Loucy (cell line): Measurements from ENCODE around the gene MSL3.

Experiments used
- H2AFZ ChIP-seq: fragments of 200-600 bp; sonication (generic); 2 replicates; pipeline ENCODE4 v1.6.0; 2016; ENCODE audit warnings: antibody characterized with exemption, mild to moderate bottlenecking, low read length, moderate library complexity
- H3F3A ChIP-seq: fragments of 200-600 bp; 2 replicates; pipeline ENCODE4 v1.6.0; 2016; ENCODE audit warnings: antibody characterized with exemption, low read depth, mild to moderate bottlenecking
- H3K27me3 ChIP-seq: fragments of 200-600 bp; sonication (generic); 2 replicates; pipeline ENCODE4 v1.6.1; 2014; ENCODE audit warnings: low read length, mild to moderate bottlenecking; ENCODE audit not compliant: insufficient read depth, poor library complexity, severe bottlenecking
- H3K36me3 ChIP-seq: fragments of 200-600 bp; sonication (generic); 2 replicates; pipeline ENCODE4 v1.6.1; 2016; ENCODE audit warnings: low read length; ENCODE audit not compliant: insufficient read depth
- H3K4me1 ChIP-seq: fragments of 200-600 bp; sonication (generic); 2 replicates; pipeline ENCODE4 v1.5.1; 2014; ENCODE audit warnings: low read length, mild to moderate bottlenecking; ENCODE audit not compliant: insufficient read depth, poor library complexity, severe bottlenecking
- H3K4me2 ChIP-seq: fragments of 200-600 bp; sonication (generic); 2 replicates; pipeline ENCODE4 v1.6.0; 2014; ENCODE audit warnings: antibody characterized with exemption, low read length, low read depth, mild to moderate bottlenecking; ENCODE audit not compliant: poor library complexity, severe bottlenecking
- H3K4me3 ChIP-seq: fragments of 200-600 bp; sonication (generic); 2 replicates; pipeline ENCODE4 v1.5.1; 2014; ENCODE audit warnings: low read length, mild to moderate bottlenecking, mixed read lengths; ENCODE audit not compliant: poor library complexity, severe bottlenecking
- H3K79me2 ChIP-seq: fragments of 200-600 bp; sonication (generic); 2 replicates; pipeline ENCODE4 v1.6.1; 2014; ENCODE audit warnings: low read length; ENCODE audit not compliant: insufficient read depth
- H3K9ac ChIP-seq: fragments of 200-600 bp; sonication (generic); 2 replicates; pipeline ENCODE4 v1.6.0; 2014; ENCODE audit warnings: mild to moderate bottlenecking, low read depth, low read length, moderate library complexity; ENCODE audit not compliant: poor library complexity, severe bottlenecking
- H3K9me2 ChIP-seq: fragments of 200-600 bp; sonication (generic); replicated peaks from 2 replicates; pipeline ENCODE4 v1.6.1; 2016; ENCODE audit warnings: low read depth, low read length, mixed read lengths
- H3K9me3 ChIP-seq: fragments of 200-600 bp; sonication (generic); 2 replicates; pipeline ENCODE4 v1.6.1; 2014; ENCODE audit warnings: mild to moderate bottlenecking, antibody characterized with exemption, low read length, low read depth; ENCODE audit not compliant: insufficient read depth
- H4K20me1 ChIP-seq: fragments of 200-600 bp; sonication (generic); 2 replicates; pipeline ENCODE4 v1.6.0; 2014; ENCODE audit warnings: antibody characterized with exemption, low read length, mild to moderate bottlenecking; ENCODE audit not compliant: insufficient read depth, poor library complexity, severe bottlenecking
- CTCF ChIP-seq: fragments of 200-600 bp; sonication (generic); conservative IDR thresholded peaks from 2 replicates; pipeline ENCODE4 v1.5.1; 2014; ENCODE audit warnings: mild to moderate bottlenecking, antibody characterized with exemption, low read length
- EZH2phosphoT487 ChIP-seq: fragments of 200-600 bp; IDR thresholded peaks from 2 replicates; pipeline ENCODE4 v1.6.1; 2018; ENCODE audit warnings: antibody characterized with exemption, mild to moderate bottlenecking, moderate library complexity, borderline replicate concordance

Gene MSL3

GRCh38 chrX:11751261-11751660 is 6.8 kb upstream of the MSL3 start:
- no peaks in the 10 kb centered on the region for H3K4me1 ChIP-seq

GRCh38 chrX:11753668-11754067 is 4.4 kb upstream of the MSL3 start:
- Histone ChIP-seq H3K4me1 (no peaks in the 10 kb centered on the region), H3K4me2 (no peak overlapping the region), H3K9ac (no peak overlapping the region), H3K9me3 (no peaks in the 10 kb centered on the region), H2AFZ (no peak overlapping the region), H4K20me1 (no peaks in the 10 kb centered on the region), H3K27me3 (no peaks in the 10 kb centered on the region), H3K9me2 (no peaks in the 10 kb centered on the region), H3K4me3 (no peak overlapping the region), H3K79me2 (no peaks in the 10 kb centered on the region), H3K36me3 (no peaks in the 10 kb centered on the region), H3F3A (no peaks in the 10 kb centered on the region)
- TF ChIP-seq CTCF (no peak), EZH2phosphoT487 (no peak)

More at GRCh38 chrX:11751261-11751660, 6.8 kb upstream of the MSL3 start:
- H3F3A ChIP-seq, result no peaks in the 10 kb centered on the region
- H3K79me2 ChIP-seq, result no peaks in the 10 kb centered on the region
- no peaks in the 10 kb centered on the region for H3K36me3 ChIP-seq
- no peaks in the 10 kb centered on the region for H4K20me1 ChIP-seq
- H3K4me3 ChIP-seq, result no peak overlapping the region
- no peak overlapping the region for H3K9ac ChIP-seq
- no peaks in the 10 kb centered on the region for H3K9me2 ChIP-seq
- no peak for TF ChIP-seq EZH2phosphoT487
- no peak for TF ChIP-seq CTCF
- H3K9me3 ChIP-seq, result no peaks in the 10 kb centered on the region
- no peak overlapping the region for H3K4me2 ChIP-seq
- no peaks in the 10 kb centered on the region for H3K27me3 ChIP-seq
- no peak overlapping the region for H2AFZ ChIP-seq

- H3K9me2 ChIP-seq, result no peaks in the 10 kb centered on the region
- no peaks in the 10 kb centered on the region for H3K9me3 ChIP-seq
- H4K20me1 ChIP-seq, result no peaks in the 10 kb centered on the region
- no peak overlapping the region for H3K4me3 ChIP-seq
- no peaks in the 10 kb centered on the region for H3K36me3 ChIP-seq
- no peaks in the 10 kb centered on the region for H3K27me3 ChIP-seq
- H3F3A ChIP-seq, result no peaks in the 10 kb centered on the region
- H3K4me1 ChIP-seq, result no peaks in the 10 kb centered on the region
- H3K9ac ChIP-seq, result no peak overlapping the region
- no peak overlapping the region for H3K4me2 ChIP-seq
- H3K79me2 ChIP-seq, result peaks cover 2% of the 10 kb centered on the region; the same call in 1 of the 2 replicates
- no peak overlapping the region for H2AFZ ChIP-seq
- TF ChIP-seq CTCF (no peak), EZH2phosphoT487 (no peak)
These were observed 2.9 kb upstream of the MSL3 start for GRCh38 chrX:11754958-11755645.
